B cell (primary cell): Measurements from ENCODE around the gene PDE10A. TPM values are rescaled to one million over a fixed set of nuclear protein-coding genes. Genes with fewer than 3 reads are reported as not detected.

Source experiments
- ATAC-seq: fragments of 200-7000 bp; cut with Tn5 transposase; one replicate; pipeline ENCODE4 v1.10.0; 2021; ENCODE audit warnings: low read depth, mild to moderate bottlenecking, moderate number of reproducible peaks, moderate library complexity
- CTCF ChIA-PET: fragments of 350-600 bp; sonication (Branson Sonifier 250); formaldehyde crosslinking; loops from one replicate; lab custom pipeline; 2021; ENCODE audit warnings: antibody characterized with exemption, inconsistent platforms; lab: Charles Lee
- POLR2A ChIA-PET: fragments of 350-600 bp; sonication (Branson Sonifier 250); formaldehyde crosslinking; loops from one replicate; lab custom pipeline; 2021; ENCODE audit warnings: antibody characterized with exemption; lab: Charles Lee
- DNase-seq: peaks from one replicate; pipeline ENCODE4 v3.0.0; 2013
- H2AFZ ChIP-seq: 2 replicates; pipeline ENCODE4 v1.6.1; 2012; ENCODE audit warnings: mild to moderate bottlenecking, low read depth, low read length; ENCODE audit not compliant: insufficient read depth, poor library complexity, severe bottlenecking
- H3K27ac ChIP-seq, 2 donors: 1 replicate in 1 of 2; 2 replicates in 1 of 2; pipeline ENCODE4 v1.5.1; 2012 to 2013; ENCODE audit warnings: low read length in 2 of 2, mild to moderate bottlenecking in 2 of 2, moderate library complexity in 1 of 2
- H3K27me3 ChIP-seq, 4 experiments: fragments of 200-600 bp in 1 of 4; sonication (generic) in 1 of 4; replicated peaks in 1 of 4; 1 replicate in 2 of 4; 2 replicates in 2 of 4; pipeline versions ENCODE4 v1.6.1 to v1.7.0; 2013 to 2016; ENCODE audit warnings: low read length in 3 of 4, mild to moderate bottlenecking in 2 of 4, mixed read lengths in 1 of 4, moderate library complexity in 1 of 4; ENCODE audit not compliant: insufficient read depth in 4 of 4, control insufficient read depth in 3 of 4; ENCODE audit errors: control extremely low read depth in 1 of 4
- H3K36me3 ChIP-seq, 2 experiments: replicated peaks in 1 of 2; 1 replicate in 1 of 2; 2 replicates in 1 of 2; pipeline versions ENCODE4 v1.6.1 to v1.7.1; 2013; ENCODE audit warnings: low read length in 1 of 2; ENCODE audit not compliant: insufficient read depth in 2 of 2, control insufficient read depth in 1 of 2; ENCODE audit errors: control extremely low read depth in 1 of 2, extremely low read depth in 1 of 2
- H3K4me1 ChIP-seq, 2 donors: fragments of 200-600 bp in 1 of 2; sonication (generic) in 1 of 2; 1 replicate in 1 of 2; 2 replicates in 1 of 2; pipeline versions ENCODE4 v1.5.1 to v1.6.1; 2013 to 2017; ENCODE audit warnings: low read length in 2 of 2; ENCODE audit not compliant: control insufficient read depth in 2 of 2, insufficient read depth in 2 of 2
- H3K4me2 ChIP-seq: replicated peaks from 2 replicates; pipeline ENCODE3; 2012; ENCODE audit warnings: mild to moderate bottlenecking, low read depth, low read length; ENCODE audit not compliant: poor library complexity, severe bottlenecking
- H3K4me3 ChIP-seq, 5 experiments: fragments of 200-600 bp in 1 of 5; sonication (generic) in 1 of 5; 1 replicate in 3 of 5; 2 replicates in 2 of 5; pipeline versions ENCODE4 v1.5.1 to v1.7.0; 2011 to 2016; ENCODE audit warnings: low read length in 4 of 5, mild to moderate bottlenecking in 4 of 5, low read depth in 2 of 5, control low read depth in 1 of 5, moderate library complexity in 1 of 5; ENCODE audit not compliant: insufficient read depth in 1 of 5; ENCODE audit errors: control extremely low read depth in 1 of 5, extremely low read depth in 1 of 5
- H3K79me2 ChIP-seq: fragments of 200-600 bp; sonication (generic); one replicate; pipeline ENCODE4 v1.6.0; 2016; ENCODE audit warnings: low read length; ENCODE audit not compliant: control insufficient read depth, insufficient read depth
- H3K9ac ChIP-seq: fragments of 200-600 bp; sonication (generic); 2 replicates; pipeline ENCODE4 v1.6.1; 2017; ENCODE audit warnings: mild to moderate bottlenecking, low read length, moderate library complexity
- H3K9me3 ChIP-seq, 3 donors: one replicate each; pipeline versions ENCODE4 v1.6.1 to v1.7.1; 2013; ENCODE audit warnings: low read length in 2 of 3; ENCODE audit not compliant: control insufficient read depth in 2 of 3, insufficient read depth in 1 of 3; ENCODE audit errors: control extremely low read depth in 1 of 3
- H4K20me1 ChIP-seq: 2 replicates; pipeline ENCODE4 v1.6.0; 2012; ENCODE audit warnings: mild to moderate bottlenecking, low read length; ENCODE audit not compliant: insufficient read depth, control insufficient read depth, poor library complexity, severe bottlenecking
- H3K27ac Mint-ChIP-seq: one replicate; pipeline ENCODE4 v1.8.0; 2021; ENCODE audit warnings: mixed read lengths
- H3K27me3 Mint-ChIP-seq: one replicate; pipeline ENCODE4 v1.8.0; 2021; ENCODE audit warnings: mixed read lengths
- H3K4me1 Mint-ChIP-seq: one replicate; pipeline ENCODE4 v1.8.0; 2021; ENCODE audit warnings: mixed read lengths
- H3K4me3 Mint-ChIP-seq: one replicate; pipeline ENCODE4 v1.8.0; 2021; ENCODE audit warnings: mixed read lengths
- H3K9me3 Mint-ChIP-seq: one replicate; pipeline ENCODE4 v1.8.0; 2022; ENCODE audit warnings: mixed read lengths; ENCODE audit not compliant: insufficient read depth
- EZH2 ChIP-seq: IDR thresholded peaks from 2 replicates; pipeline ENCODE4 v1.6.1; 2012; ENCODE audit warnings: borderline replicate concordance, low read depth, mild to moderate bottlenecking, moderate library complexity, low read length; ENCODE audit not compliant: insufficient read depth, poor library complexity, severe bottlenecking
- WGBS: methylation state at CpG from one replicate; pipeline ENCODE4 v1.1.5; 2013; ENCODE audit warnings: missing lambda C conversion rate; ENCODE audit not compliant: insufficient coverage; 5-methylcytosine and 5-hydroxymethylcytosine counted together
- intact Hi-C: fragments of 100-400 bp; cut with micrococcal nuclease; formaldehyde crosslinking; loops from one replicate; pipeline ENCODE4 v1.10.0; 2022
- polyA plus RNA-seq: library from polyadenylated mRNA; depleted of rRNA; stranded (reverse); fragments of >200 nt; gene quantifications from 2 replicates; pipeline ENCODE4 v1.2.3, GENCODE V29; 2012
- total RNA-seq, 2 donors: library from RNA; stranded (reverse); fragments of 120-200 nt in 1 of 2; gene quantifications; 1 replicate in 1 of 2; 2 replicates in 1 of 2; pipeline versions ENCODE4 v1.2.3 to v1.2.4, GENCODE V29; 2013 to 2022
- TF ChIP-seq, protein P1 (sequence below): fragments of 200-600 bp; IDR thresholded peaks from one replicate; pipeline ENCODE4 v1.8.0; 2022; ENCODE audit warnings: antibody characterized with exemption, mild to moderate bottlenecking

PDE10A gene
- total and polyA plus RNA-seq, 2 donors (not counting 1 experiment from before 2014, with no cell fraction given): not detected

DNA sequence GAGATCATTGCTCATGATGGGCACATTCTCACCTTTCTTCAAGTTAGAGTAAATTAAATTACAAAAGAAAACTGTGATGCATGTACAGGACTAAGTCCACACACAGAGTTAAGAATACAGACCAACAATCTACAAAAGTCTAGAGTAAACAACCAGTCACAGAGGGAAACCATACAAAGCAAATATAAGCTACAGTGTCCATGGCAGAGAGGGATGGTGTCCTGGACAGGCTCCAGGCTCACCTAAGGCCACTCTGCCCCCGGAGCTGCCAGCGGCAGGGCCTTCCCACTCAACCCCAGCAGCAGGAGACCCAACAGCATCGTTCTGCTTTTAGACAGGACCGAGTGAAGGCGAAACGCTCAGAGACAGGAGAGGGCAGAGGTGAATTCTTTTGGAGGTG is 16.0 kb downstream of the PDE10A start:
- H3K27ac ChIP-seq: no peak overlapping the region
- no peaks in the 10 kb centered on the region for H4K20me1 ChIP-seq
- intact Hi-C loops: no loop called here

DNA sequence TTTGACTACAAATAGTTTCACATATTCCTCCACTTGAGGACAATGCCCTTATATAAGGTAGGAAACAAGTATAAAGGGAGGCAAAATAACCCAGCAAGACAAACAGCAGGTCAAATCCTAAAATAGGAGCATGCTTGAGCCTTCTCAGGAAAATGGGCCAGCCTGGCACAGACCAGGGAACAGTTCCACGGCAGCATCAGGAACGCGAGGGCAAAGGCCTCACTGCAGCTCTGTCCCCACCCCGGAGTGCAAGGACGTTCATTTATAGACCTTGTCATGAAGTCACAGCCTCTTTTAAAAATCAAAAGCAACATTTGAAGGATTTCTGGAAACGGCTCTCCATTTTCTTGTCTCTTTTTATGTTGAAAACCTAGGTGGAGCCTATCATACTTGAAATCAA is 17.1 kb downstream of the PDE10A start:
- CTCF ChIA-PET: no interaction called here
- Histone ChIP-seq H3K9me3 (peaks cover 0 to 3% (median 0%) of the 10 kb centered on the region in 3 donors), H3K9ac (no peak overlapping the region), H2AFZ (no peak overlapping the region), H3K79me2 (no peaks in the 10 kb centered on the region), H3K27ac (no peak overlapping the region), H4K20me1 (no peaks in the 10 kb centered on the region), H3K4me1 (no peaks in the 10 kb centered on the region), H3K27me3 (no peaks in the 10 kb centered on the region), H3K4me2 (no peak overlapping the region), H3K36me3 (no peaks in the 10 kb centered on the region), H3K4me3 (no peak overlapping the region)
- intact Hi-C loops: no loop called here
- POLR2A ChIA-PET: no interaction called here
- Mint-ChIP-seq H3K4me3 (no peak overlapping the region), H3K9me3 (no peaks in the 10 kb centered on the region), H3K27ac (no peak overlapping the region), H3K4me1 (no peaks in the 10 kb centered on the region), H3K27me3 (no peaks in the 10 kb centered on the region)
- DNase-seq (no peak), ATAC-seq (no peak)
- 96% methylated on average over 5 of the region's 6 CpGs for WGBS
- no peak for TF ChIP-seq EZH2
- TF ChIP-seq, protein P1, sequence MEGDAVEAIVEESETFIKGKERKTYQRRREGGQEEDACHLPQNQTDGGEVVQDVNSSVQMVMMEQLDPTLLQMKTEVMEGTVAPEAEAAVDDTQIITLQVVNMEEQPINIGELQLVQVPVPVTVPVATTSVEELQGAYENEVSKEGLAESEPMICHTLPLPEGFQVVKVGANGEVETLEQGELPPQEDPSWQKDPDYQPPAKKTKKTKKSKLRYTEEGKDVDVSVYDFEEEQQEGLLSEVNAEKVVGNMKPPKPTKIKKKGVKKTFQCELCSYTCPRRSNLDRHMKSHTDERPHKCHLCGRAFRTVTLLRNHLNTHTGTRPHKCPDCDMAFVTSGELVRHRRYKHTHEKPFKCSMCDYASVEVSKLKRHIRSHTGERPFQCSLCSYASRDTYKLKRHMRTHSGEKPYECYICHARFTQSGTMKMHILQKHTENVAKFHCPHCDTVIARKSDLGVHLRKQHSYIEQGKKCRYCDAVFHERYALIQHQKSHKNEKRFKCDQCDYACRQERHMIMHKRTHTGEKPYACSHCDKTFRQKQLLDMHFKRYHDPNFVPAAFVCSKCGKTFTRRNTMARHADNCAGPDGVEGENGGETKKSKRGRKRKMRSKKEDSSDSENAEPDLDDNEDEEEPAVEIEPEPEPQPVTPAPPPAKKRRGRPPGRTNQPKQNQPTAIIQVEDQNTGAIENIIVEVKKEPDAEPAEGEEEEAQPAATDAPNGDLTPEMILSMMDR: no peak

More for the DNA sequence above, 16.0 kb downstream of the PDE10A start:
- Histone ChIP-seq H3K79me2 (no peaks in the 10 kb centered on the region), H3K9ac (no peak overlapping the region), H3K36me3 (no peaks in the 10 kb centered on the region), H3K9me3 (peaks cover 0 to 3% (median 0%) of the 10 kb centered on the region in 3 donors), H3K4me1 (no peaks in the 10 kb centered on the region), H2AFZ (no peak overlapping the region), H3K4me2 (no peak overlapping the region), H3K27me3 (no peaks in the 10 kb centered on the region), H3K4me3 (no peak overlapping the region)
- 65% methylated on average over 3 of the region's 6 CpGs for WGBS
- Mint-ChIP-seq H3K4me3 (no peak overlapping the region), H3K9me3 (no peaks in the 10 kb centered on the region), H3K4me1 (no peaks in the 10 kb centered on the region), H3K27ac (no peak overlapping the region), H3K27me3 (no peaks in the 10 kb centered on the region)
- ChIA-PET POLR2A (no interaction called here), CTCF (no interaction called here)
- ATAC-seq (no peak), DNase-seq (no peak)
- TF ChIP-seq, protein P1: no peak
- no peak for TF ChIP-seq EZH2
